Panc1 (cell line): ENCODE measurements around the gene AKAP6.

Experiments
- POLR2AphosphoS5 ChIP-seq: IDR thresholded peaks from 2 replicates; pipeline ENCODE4 v1.6.1; 2012; ENCODE audit warnings: mild to moderate bottlenecking, low read depth, low read length, moderate library complexity
- TCF7L2 ChIP-seq: IDR thresholded peaks from 2 replicates; pipeline ENCODE4 v1.6.1; 2011; ENCODE audit warnings: mild to moderate bottlenecking, low read depth, low read length, inconsistent platforms
- TF ChIP-seq, protein P1 (sequence below): fragments of 450-650 bp; IDR thresholded peaks from 2 replicates; pipeline ENCODE4 v1.5.1; 2017; ENCODE audit warnings: mild to moderate bottlenecking

DNA sequence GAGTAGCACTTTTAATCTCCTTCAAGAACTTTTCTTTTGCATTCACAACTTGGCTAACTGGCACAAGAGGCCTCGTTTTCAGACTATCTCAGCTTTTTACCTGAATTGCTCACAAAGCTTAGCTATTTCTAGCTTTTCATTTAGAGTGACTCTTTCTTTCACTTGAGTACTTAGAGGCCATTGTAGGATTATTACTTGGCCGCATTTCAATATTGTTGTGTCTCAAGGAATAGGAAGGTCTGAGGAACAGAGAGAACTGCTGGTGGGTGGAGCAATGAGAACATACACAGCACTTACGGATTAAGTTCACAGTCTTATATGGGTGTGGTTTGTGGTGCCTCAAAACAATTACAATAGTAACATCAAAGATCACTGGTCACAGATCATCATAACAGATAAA, 384.8 kb downstream of the AKAP6 start:
- TF ChIP-seq, protein P1, sequence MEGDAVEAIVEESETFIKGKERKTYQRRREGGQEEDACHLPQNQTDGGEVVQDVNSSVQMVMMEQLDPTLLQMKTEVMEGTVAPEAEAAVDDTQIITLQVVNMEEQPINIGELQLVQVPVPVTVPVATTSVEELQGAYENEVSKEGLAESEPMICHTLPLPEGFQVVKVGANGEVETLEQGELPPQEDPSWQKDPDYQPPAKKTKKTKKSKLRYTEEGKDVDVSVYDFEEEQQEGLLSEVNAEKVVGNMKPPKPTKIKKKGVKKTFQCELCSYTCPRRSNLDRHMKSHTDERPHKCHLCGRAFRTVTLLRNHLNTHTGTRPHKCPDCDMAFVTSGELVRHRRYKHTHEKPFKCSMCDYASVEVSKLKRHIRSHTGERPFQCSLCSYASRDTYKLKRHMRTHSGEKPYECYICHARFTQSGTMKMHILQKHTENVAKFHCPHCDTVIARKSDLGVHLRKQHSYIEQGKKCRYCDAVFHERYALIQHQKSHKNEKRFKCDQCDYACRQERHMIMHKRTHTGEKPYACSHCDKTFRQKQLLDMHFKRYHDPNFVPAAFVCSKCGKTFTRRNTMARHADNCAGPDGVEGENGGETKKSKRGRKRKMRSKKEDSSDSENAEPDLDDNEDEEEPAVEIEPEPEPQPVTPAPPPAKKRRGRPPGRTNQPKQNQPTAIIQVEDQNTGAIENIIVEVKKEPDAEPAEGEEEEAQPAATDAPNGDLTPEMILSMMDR = no peak
- TF ChIP-seq POLR2AphosphoS5 (no peak), TCF7L2 (no peak)
